ENCODE measurements around the gene ITGAD. TPM values are rescaled to one million over a fixed set of nuclear protein-coding genes. Genes with fewer than 3 reads are reported as not detected.

The ITGAD gene
- total and polyA plus RNA-seq, 2 donors (not counting 1 experiment from before 2014, with no cell fraction given), result 0.19 TPM; not detected in 1

- no peak for ATAC-seq (ENCODE audit: low read depth)
- Histone ChIP-seq H2AFZ (ENCODE audit: insufficient read depth, low read depth, low read length, poor library complexity, severe bottlenecking) (no peak overlapping the region), H3K79me2 (ENCODE audit: control insufficient read depth, insufficient read depth, low read length) (no peaks in the 10 kb centered on the region), H3K36me3 (replicated peaks in 1 of 2; ENCODE audit: control extremely low read depth in 1 of 2, control insufficient read depth in 1 of 2, extremely low read depth in 1 of 2, insufficient read depth in 2 of 2, low read length in 1 of 2) (no peaks in the 10 kb centered on the region), H3K27me3 (replicated peaks in 1 of 4; ENCODE audit: control extremely low read depth in 1 of 4, control insufficient read depth in 3 of 4, insufficient read depth in 4 of 4, low read length in 3 of 4) (no peaks in the 10 kb centered on the region), H3K9ac (ENCODE audit: low read length) (no peak overlapping the region), H3K27ac (ENCODE audit: low read length in 2 of 2) (no peak overlapping the region), H3K4me3 (ENCODE audit: control extremely low read depth in 1 of 5, extremely low read depth in 1 of 5, insufficient read depth in 1 of 5, low read depth in 2 of 5, low read length in 4 of 5) (no peak overlapping the region), H3K4me2 (replicated peaks; ENCODE audit: low read depth, low read length, poor library complexity, severe bottlenecking) (no peak overlapping the region), H3K4me1 (ENCODE audit: control insufficient read depth in 2 of 2, insufficient read depth in 2 of 2, low read length in 2 of 2) (peaks cover 0 to 5% of the 10 kb centered on the region in 2 donors), H4K20me1 (ENCODE audit: control insufficient read depth, insufficient read depth, low read length, poor library complexity, severe bottlenecking) (no peaks in the 10 kb centered on the region), H3K9me3 (ENCODE audit: control extremely low read depth in 1 of 3, control insufficient read depth in 2 of 3, insufficient read depth in 1 of 3, low read length in 2 of 3) (peaks cover 0 to 6% (median 5%) of the 10 kb centered on the region in 3 donors)
- POLR2A ChIA-PET, result no interaction called here
- no peak overlapping the region for H3K4me3 Mint-ChIP-seq
- intact Hi-C loops (cut with micrococcal nuclease), result no loop called here
- H3K9me3 Mint-ChIP-seq (ENCODE audit: insufficient read depth), result peaks cover 2% of the 10 kb centered on the region
- TF ChIP-seq EZH2 (IDR thresholded peaks at IDR 0.05; ENCODE audit: borderline replicate concordance, insufficient read depth, low read depth, low read length, poor library complexity, severe bottlenecking), result no peak
- TF ChIP-seq, protein P1, sequence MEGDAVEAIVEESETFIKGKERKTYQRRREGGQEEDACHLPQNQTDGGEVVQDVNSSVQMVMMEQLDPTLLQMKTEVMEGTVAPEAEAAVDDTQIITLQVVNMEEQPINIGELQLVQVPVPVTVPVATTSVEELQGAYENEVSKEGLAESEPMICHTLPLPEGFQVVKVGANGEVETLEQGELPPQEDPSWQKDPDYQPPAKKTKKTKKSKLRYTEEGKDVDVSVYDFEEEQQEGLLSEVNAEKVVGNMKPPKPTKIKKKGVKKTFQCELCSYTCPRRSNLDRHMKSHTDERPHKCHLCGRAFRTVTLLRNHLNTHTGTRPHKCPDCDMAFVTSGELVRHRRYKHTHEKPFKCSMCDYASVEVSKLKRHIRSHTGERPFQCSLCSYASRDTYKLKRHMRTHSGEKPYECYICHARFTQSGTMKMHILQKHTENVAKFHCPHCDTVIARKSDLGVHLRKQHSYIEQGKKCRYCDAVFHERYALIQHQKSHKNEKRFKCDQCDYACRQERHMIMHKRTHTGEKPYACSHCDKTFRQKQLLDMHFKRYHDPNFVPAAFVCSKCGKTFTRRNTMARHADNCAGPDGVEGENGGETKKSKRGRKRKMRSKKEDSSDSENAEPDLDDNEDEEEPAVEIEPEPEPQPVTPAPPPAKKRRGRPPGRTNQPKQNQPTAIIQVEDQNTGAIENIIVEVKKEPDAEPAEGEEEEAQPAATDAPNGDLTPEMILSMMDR (IDR thresholded peaks at IDR 0.05), result no peak
- 97% methylated on average over 12 of the region's 12 CpGs for WGBS (ENCODE audit: insufficient coverage)
- H3K4me1 Mint-ChIP-seq, result peaks cover 12% of the 10 kb centered on the region
- CTCF ChIA-PET, result no interaction called here
- H3K27ac Mint-ChIP-seq, result no peak overlapping the region
- H3K27me3 Mint-ChIP-seq, result no peaks in the 10 kb centered on the region
- no peak for DNase-seq
These were observed 22.1 kb upstream of the ITGAD start for GRCh38 chr16:31371008-31371407.

DNA sequence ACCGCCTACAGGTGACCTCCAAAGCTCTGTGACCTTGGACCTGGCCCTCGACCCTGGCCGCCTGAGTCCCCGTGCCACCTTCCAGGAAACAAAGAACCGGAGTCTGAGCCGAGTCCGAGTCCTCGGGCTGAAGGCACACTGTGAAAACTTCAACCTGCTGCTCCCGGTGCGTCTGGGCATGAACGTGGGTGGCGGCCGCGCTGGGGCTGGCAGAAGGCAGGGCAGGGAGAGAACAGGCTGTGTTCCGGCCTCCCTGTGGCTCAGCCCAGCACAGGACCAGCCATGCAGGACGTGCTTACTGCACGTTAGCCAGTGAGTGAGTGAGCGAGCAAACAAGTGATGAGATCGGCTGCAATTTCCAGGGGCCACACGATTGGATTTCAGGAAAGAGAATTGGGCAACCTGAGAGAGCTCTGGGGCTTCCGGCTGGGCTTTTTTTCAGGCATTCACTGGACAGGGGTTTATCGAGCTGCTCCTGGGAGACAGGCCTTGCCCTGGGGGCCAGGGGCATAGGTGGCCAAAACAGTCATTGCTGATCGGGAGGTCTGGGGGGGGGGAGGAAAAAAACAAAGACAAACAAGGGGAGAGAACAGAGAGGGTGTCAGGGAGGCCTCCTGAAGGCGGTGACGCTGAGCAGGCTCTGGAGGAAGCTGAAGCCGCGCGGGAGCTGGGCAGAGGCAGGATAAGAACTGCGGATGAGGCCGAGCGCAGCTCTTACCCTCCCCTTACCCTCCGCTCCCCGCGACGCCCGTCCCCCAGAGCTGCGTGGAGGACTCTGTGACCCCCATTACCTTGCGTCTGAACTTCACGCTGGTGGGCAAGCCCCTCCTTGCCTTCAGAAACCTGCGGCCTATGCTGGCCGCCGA is 21.3 kb upstream of the ITGAD start:
- Histone ChIP-seq H3K4me3 (ENCODE audit: control extremely low read depth in 1 of 5, extremely low read depth in 1 of 5, insufficient read depth in 1 of 5, low read depth in 2 of 5, low read length in 4 of 5) (no peak overlapping the region), H2AFZ (ENCODE audit: insufficient read depth, low read depth, low read length, poor library complexity, severe bottlenecking) (no peak overlapping the region), H3K27me3 (replicated peaks in 1 of 4; ENCODE audit: control extremely low read depth in 1 of 4, control insufficient read depth in 3 of 4, insufficient read depth in 4 of 4, low read length in 3 of 4) (no peaks in the 10 kb centered on the region), H3K9me3 (ENCODE audit: control extremely low read depth in 1 of 3, control insufficient read depth in 2 of 3, insufficient read depth in 1 of 3, low read length in 2 of 3) (peaks cover 0 to 6% (median 5%) of the 10 kb centered on the region in 3 donors), H3K4me1 (ENCODE audit: control insufficient read depth in 2 of 2, insufficient read depth in 2 of 2, low read length in 2 of 2) (peaks cover 0 to 5% of the 10 kb centered on the region in 2 donors), H4K20me1 (ENCODE audit: control insufficient read depth, insufficient read depth, low read length, poor library complexity, severe bottlenecking) (no peaks in the 10 kb centered on the region), H3K79me2 (ENCODE audit: control insufficient read depth, insufficient read depth, low read length) (no peaks in the 10 kb centered on the region), H3K36me3 (replicated peaks in 1 of 2; ENCODE audit: control extremely low read depth in 1 of 2, control insufficient read depth in 1 of 2, extremely low read depth in 1 of 2, insufficient read depth in 2 of 2, low read length in 1 of 2) (no peaks in the 10 kb centered on the region), H3K9ac (ENCODE audit: low read length) (no peak overlapping the region), H3K27ac (ENCODE audit: low read length in 2 of 2) (no peak overlapping the region), H3K4me2 (replicated peaks; ENCODE audit: low read depth, low read length, poor library complexity, severe bottlenecking) (no peak overlapping the region)
- TF ChIP-seq EZH2 (IDR thresholded peaks at IDR 0.05; ENCODE audit: borderline replicate concordance, insufficient read depth, low read depth, low read length, poor library complexity, severe bottlenecking), result no peak
- Mint-ChIP-seq H3K9me3 (ENCODE audit: insufficient read depth) (peaks cover 2% of the 10 kb centered on the region), H3K27ac (no peak overlapping the region), H3K4me3 (no peak overlapping the region), H3K27me3 (no peaks in the 10 kb centered on the region), H3K4me1 (peaks cover 9% of the 10 kb centered on the region)
- ChIA-PET POLR2A (no interaction called here), CTCF (no interaction called here)
- no peak for DNase-seq
- no peak for ATAC-seq (ENCODE audit: low read depth)
- WGBS (ENCODE audit: insufficient coverage), result 94% methylated on average over 41 of the region's 42 CpGs
- intact Hi-C loops (cut with micrococcal nuclease), result no loop called here
